Sciatic nerve (tissue), 2 donors: ENCODE measurements around the gene CD300LD. TPM values are rescaled to one million over a fixed set of nuclear protein-coding genes. Genes with fewer than 3 reads are reported as not detected.

Experiments used
- ATAC-seq: fragments of 200-7000 bp; cut with Tn5 transposase; one replicate; pipeline ENCODE4 v1.9.1; 2020; ENCODE audit warnings: mild to moderate bottlenecking, moderate library complexity
- DNase-seq: peaks from one replicate; pipeline ENCODE4 v3.0.0-alpha.2; 2020; ENCODE audit warnings: low spot score
- intact Hi-C: fragments of 100-400 bp; cut with DNase I; formaldehyde crosslinking; loops from one replicate; pipeline ENCODE4 v1.14.2; 2022
- total RNA-seq: library from RNA; stranded (reverse); fragmentation: NEBNext Ultra II Directional; extraction: Animal tissue kit (Norgen Biotek cat#: 25700); gene quantifications from one replicate; pipeline ENCODE4 v1.2.1, GENCODE V29; 2021
- donor health status: DM: no; HTN: no; CAD: no.
- donor health status: DM: no; HTN: no; CAD: no.

The CD300LD gene
- total RNA-seq, 1 donor from 2014 or later, result not detected

- intact Hi-C loops, result no loop called here
- DNase-seq (no peak), ATAC-seq (no peak)
Observed at GRCh38 chr17:74550602-74551001, 41.5 kb downstream of the CD300LD start.

- intact Hi-C loops, result no loop called here
- no peak for ATAC-seq
- DNase-seq, result no peak
Observed at GRCh38 chr17:74549343-74549742, 42.7 kb downstream of the CD300LD start.

- DNase-seq, result no peak
- no peak for ATAC-seq
- intact Hi-C loops, result no loop called here
Observed at GRCh38 chr17:74547736-74548135, 44.3 kb downstream of the CD300LD start.

DNA sequence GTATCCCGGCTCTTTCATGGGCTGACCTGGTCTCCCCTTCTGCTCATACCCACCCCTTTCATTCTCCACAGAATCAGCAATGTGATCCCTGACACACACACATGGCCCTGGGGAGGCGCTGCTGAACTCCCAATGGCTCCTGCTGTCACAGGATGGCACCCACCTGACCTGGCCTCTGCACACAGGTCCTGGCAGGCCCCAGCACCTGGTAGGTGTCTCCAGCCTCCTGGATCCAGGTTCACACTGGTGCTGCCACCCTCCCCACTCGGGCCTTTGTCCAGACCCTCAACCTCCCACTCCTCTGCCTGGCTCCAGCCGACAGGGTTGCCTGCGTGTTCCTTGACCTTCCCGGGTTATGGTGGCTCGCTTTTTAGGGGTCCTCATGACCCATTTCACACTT is 44.8 kb downstream of the CD300LD start:
- no peak for DNase-seq
- ATAC-seq, result no peak
- intact Hi-C loops, result no loop called here

DNA sequence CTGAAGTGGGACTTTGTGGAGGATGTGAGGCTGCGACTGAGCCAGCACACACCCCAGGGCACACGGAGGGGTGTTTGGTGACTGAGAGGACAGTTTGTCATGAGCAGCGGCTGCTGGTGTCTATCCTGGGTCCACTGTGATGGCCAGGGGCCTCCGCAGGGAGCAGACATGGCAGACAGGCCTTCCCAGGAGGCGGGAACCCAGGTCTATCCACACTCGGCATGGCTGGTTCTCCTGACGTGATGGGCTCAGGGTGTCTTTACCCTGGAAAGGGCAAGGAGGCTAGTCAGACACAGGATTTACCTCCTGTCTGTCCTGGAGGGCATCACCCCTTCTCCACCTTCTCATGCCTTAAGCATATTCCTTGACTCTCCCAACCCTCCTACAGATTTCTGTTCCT is 45.5 kb downstream of the CD300LD start:
- ATAC-seq (no peak), DNase-seq (no peak)
- intact Hi-C loops, result no loop called here

GRCh38 chr17:74545843-74546230 is 46.2 kb downstream of the CD300LD start, which contains the start of gene CD300C:
Gene CD300C, minus strand, starts transcription at chr17:74546115. Its CDS starts 333 bp downstream, at chr17:74545782.
- intact Hi-C loops, result no loop called here
- ATAC-seq (peak; percentile 71), DNase-seq (no peak)

GRCh38 chr17:74544991-74545842 is 46.9 kb downstream of the CD300LD start:
- intact Hi-C loops, result no loop called here
- DNase-seq, result no peak
- peak; percentile 17 for ATAC-seq

DNA sequence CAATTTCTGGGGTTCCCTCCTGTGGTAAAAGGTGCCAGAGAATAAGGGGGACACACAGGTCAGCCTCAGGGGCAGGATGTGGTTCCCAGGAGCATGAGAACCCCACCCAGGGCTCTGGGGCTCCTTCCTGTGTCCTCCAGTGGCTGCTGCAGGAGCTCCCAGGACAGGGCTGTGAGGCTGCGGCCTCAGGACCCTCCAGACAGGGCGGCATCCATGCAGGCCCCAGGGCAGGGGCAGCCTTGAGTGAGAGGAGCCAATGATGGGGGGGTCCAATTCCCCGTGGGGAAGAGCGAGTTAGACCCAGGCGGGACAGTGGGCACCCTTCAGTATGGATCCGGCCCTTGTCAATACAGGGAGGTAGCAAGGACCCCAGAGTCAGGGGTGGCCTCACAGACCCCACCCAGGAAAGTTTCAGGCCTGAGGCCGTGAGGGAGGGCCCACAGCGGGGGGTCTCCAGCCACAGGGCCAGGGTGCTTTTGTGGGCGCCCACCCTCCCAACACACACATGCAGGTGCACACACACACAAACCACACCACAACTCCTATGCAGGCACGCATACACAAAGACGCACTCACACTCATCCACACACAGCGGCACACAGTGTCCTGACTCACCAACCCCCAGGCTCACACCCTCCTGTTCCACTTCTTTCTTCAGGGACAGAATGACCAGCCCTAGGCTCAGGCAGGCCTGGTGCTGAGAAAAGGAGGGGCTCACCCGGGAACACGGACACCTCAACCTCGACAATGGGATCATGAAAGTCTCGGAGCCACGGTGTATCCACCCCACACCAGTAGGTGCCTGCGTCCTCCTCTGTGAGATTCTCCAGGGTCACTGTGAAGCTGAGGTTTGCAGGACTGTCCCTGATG is 48.0 kb downstream of the CD300LD start:
- intact Hi-C loops, result no loop called here
- ATAC-seq, result no peak
- no peak for DNase-seq

GRCh38 chr17:74543406-74543805 is 48.7 kb downstream of the CD300LD start:
- no peak for DNase-seq
- ATAC-seq, result no peak
- intact Hi-C loops, result no loop called here

- intact Hi-C loops, result no loop called here
- no peak for ATAC-seq
- no peak for DNase-seq
Observed at GRCh38 chr17:74542727-74543383, 49.2 kb downstream of the CD300LD start.

- no peak for ATAC-seq
- intact Hi-C loops, result no loop called here
- no peak for DNase-seq
Observed at GRCh38 chr17:74542166-74542565, 49.9 kb downstream of the CD300LD start.

GRCh38 chr17:74541176-74542111 is 50.6 kb downstream of the CD300LD start:
- no peak for DNase-seq
- no peak for ATAC-seq
- intact Hi-C loops, result no loop called here

GRCh38 chr17:74539281-74539820 is 52.7 kb downstream of the CD300LD start:
- ATAC-seq, result no peak
- no peak for DNase-seq
- intact Hi-C loops, result no loop called here

DNA sequence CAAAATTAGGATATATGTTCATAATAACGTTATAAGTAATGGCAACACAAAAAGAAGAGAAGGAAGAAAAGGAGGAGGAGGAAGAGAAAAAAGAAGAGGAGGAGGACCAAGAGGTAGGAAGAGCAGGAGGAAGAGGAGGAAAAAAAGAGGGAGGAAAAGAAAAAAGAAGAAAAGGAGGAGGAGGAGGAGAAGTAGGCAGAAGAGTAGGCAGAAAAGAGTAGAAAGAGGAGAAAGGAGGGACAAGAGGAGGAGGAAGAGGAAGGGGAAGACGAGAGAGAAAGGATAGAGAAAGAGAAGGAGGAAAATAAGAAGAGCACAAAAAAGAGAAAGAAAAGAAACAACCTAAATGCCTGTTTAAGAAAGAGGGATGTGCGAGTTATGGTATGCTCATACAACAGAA is 55.2 kb downstream of the CD300LD start:
- ATAC-seq, result no peak
- no peak for DNase-seq
- intact Hi-C loops, result no loop called here

DNA sequence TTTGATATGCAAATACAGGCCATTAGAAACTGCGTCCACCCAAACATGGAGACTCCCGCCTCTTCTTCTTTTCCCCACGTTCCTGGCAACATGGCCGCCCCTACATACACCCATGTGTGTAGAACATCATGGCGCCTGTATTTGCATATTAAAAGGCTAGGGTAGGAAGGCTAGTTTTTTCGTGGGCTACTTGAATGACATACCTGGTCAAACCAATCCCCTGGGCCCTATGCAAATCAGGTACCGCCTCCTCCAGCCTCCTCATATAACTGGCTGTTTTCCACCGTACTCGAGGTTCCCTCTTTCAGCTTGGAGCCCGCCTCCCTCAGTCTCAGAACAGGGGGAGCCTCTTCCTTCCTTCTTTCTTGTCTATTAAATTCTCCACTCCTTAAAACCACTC is 60.0 kb downstream of the CD300LD start:
- intact Hi-C loops, result no loop called here
- peak; percentile 65 for DNase-seq
- ATAC-seq, result peak; percentile 86

GRCh38 chr17:74531231-74531761 is 60.8 kb downstream of the CD300LD start, which contains the start of gene CD300LB:
Gene CD300LB, minus strand, starts transcription at chr17:74531475. Its CDS starts 125 bp downstream, at chr17:74531350.
- ATAC-seq (peak; percentile 42), DNase-seq (peak; percentile 36)
- intact Hi-C loops, result no loop called here

- ATAC-seq (no peak), DNase-seq (no peak)
- intact Hi-C loops, result no loop called here
Observed at GRCh38 chr17:74530831-74531150, 61.3 kb downstream of the CD300LD start.
